Right atrium auricular region (tissue), 2 donors: ENCODE data around the gene OR52A1. TPM values are rescaled to one million over a fixed set of nuclear protein-coding genes. Genes with fewer than 3 reads are reported as not detected.

Experiments used
- DNase-seq: peaks from one replicate; pipeline ENCODE4 v3.0.0-alpha.2; 2019; ENCODE audit warnings: low spot score
- H3K27ac ChIP-seq, 2 donors: fragments of 200-600 bp; sonication (generic); 1 replicate in 1 of 2; 2 replicates in 1 of 2; pipeline ENCODE4 v1.5.1; 2016 to 2019
- H3K27me3 ChIP-seq, 2 donors: fragments of 200-600 bp; sonication (generic); one replicate each; pipeline versions ENCODE4 v1.5.1 to v1.6.0; 2017 to 2019
- H3K36me3 ChIP-seq: fragments of 200-600 bp; sonication (generic); one replicate; pipeline ENCODE4 v1.5.1; 2016
- H3K4me1 ChIP-seq, 2 donors: fragments of 200-600 bp; sonication (generic); one replicate each; pipeline versions ENCODE4 v1.5.1 to v1.6.0; 2017 to 2019
- H3K4me3 ChIP-seq, 2 donors: fragments of 200-600 bp; sonication (generic); 1 replicate in 1 of 2; 2 replicates in 1 of 2; pipeline ENCODE4 v1.5.1; 2017 to 2019; ENCODE audit warnings: mild to moderate bottlenecking in 1 of 2, moderate library complexity in 1 of 2
- H3K9me3 ChIP-seq, 2 donors: fragments of 200-600 bp; sonication (generic); one replicate each; pipeline ENCODE4 v1.5.1; 2019
- total RNA-seq, 2 donors: library from RNA; depleted of rRNA; stranded (reverse); fragments of >200 nt; gene quantifications; one replicate each; pipeline ENCODE4 v1.1.0, GENCODE V29; 2016
- TF ChIP-seq, protein P1 (sequence below), 2 donors: fragments of 200-600 bp; sonication (generic); IDR thresholded peaks; one replicate each; pipeline ENCODE4 v1.5.1; 2019; ENCODE audit warnings: antibody characterized with exemption in 2 of 2

Gene OR52A1
- total RNA-seq, 2 donors from 2014 or later, result not detected

DNA sequence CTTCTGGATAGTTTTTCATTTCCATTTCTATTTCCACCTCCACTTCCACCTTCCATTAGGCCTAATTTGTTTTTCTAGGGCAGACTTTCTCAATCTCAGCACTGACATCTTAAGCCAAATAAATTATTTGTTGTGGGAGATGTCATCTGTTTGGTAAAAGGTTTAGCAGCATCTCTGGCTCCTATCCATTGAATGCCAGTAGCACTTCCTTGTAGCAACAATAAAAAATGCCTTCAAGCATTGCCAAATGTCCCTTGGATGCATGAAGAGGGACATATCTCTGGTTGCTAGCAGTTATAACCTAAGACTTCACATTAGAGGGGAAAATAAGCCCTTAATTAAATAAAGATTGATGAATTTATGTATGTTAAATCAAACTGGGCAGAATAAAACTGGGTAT lies 18.3 kb downstream of the OR52A1 start:
- Histone ChIP-seq H3K9me3 (no peaks in the 10 kb centered on the region), H3K27me3 (no peaks in the 10 kb centered on the region)

DNA sequence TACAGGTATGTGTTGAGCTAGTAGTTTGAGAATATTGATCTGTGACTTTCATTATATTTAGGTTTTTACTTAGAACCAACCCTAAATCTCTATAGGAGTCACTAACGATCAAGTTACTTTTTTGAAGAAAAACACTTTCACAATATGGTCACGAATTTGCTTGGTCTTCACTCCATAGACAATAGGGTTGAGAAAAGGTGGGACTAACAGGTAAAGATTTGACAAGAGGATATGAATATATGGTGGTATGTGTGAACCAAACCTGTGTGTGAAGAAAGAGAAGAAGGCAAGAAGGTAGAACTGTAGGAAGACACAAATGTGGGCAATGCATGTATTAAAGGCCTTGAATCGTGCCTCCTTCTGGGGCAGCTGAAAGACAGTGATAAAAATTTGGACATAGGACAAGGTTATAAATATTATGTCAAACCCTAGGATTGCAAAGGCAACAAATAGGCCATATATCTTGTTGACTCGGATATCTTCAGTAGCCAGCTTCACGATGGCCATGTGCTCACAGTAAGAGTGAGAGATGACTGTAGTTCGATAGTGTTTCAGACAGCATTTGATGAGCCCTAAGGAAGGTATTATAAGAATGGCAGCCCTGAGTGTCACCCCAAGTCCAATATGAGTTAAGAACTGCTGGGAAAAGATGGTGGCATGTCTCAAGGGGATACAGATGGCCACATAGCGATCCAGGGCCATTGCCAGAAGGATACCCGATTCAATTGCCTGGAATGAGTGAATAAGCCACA lies 22.8 kb downstream of the OR52A1 start:
- H3K27me3 ChIP-seq, result no peaks in the 10 kb centered on the region

More for the DNA sequence above, 18.3 kb downstream of the OR52A1 start:
- no peak overlapping the region for H3K27ac ChIP-seq
- no peaks in the 10 kb centered on the region for H3K36me3 ChIP-seq
- H3K4me1 ChIP-seq, result no peaks in the 10 kb centered on the region
- no peak for DNase-seq
- TF ChIP-seq, protein P1, sequence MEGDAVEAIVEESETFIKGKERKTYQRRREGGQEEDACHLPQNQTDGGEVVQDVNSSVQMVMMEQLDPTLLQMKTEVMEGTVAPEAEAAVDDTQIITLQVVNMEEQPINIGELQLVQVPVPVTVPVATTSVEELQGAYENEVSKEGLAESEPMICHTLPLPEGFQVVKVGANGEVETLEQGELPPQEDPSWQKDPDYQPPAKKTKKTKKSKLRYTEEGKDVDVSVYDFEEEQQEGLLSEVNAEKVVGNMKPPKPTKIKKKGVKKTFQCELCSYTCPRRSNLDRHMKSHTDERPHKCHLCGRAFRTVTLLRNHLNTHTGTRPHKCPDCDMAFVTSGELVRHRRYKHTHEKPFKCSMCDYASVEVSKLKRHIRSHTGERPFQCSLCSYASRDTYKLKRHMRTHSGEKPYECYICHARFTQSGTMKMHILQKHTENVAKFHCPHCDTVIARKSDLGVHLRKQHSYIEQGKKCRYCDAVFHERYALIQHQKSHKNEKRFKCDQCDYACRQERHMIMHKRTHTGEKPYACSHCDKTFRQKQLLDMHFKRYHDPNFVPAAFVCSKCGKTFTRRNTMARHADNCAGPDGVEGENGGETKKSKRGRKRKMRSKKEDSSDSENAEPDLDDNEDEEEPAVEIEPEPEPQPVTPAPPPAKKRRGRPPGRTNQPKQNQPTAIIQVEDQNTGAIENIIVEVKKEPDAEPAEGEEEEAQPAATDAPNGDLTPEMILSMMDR (IDR thresholded peaks at IDR 0.05), result no peak
- H3K4me3 ChIP-seq, result no peak overlapping the region

DNA sequence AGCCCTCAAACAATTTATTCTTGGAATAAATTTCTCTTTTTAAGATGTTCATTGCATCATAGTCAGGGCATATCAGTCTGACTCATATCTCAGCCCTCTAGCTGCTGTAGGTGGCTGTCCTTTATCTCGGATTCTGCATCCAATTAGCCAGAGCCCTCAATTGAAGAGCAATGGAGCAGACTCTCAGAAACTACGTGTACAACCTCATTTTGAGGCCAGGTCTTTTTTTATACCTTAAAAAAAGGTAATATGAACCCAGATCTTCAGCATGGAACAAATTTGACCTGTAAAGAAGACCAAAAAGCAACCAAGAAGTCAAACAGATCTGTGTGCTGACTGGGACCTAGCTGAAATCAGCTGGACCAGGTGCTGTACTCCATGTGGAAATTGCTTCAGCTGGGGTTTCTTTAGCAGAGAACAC lies 25.1 kb downstream of the OR52A1 start:
- Histone ChIP-seq H3K9me3 (no peaks in the 10 kb centered on the region), H3K27ac (no peak overlapping the region), H3K36me3 (no peaks in the 10 kb centered on the region), H3K27me3 (no peaks in the 10 kb centered on the region), H3K4me3 (no peak overlapping the region), H3K4me1 (no peaks in the 10 kb centered on the region)
- TF ChIP-seq, protein P1 (IDR thresholded peaks at IDR 0.05), result no peak
- DNase-seq, result no peak

More for the DNA sequence above, 22.8 kb downstream of the OR52A1 start:
- H3K36me3 ChIP-seq, result no peaks in the 10 kb centered on the region
- no peak overlapping the region for H3K27ac ChIP-seq
- no peak overlapping the region for H3K4me3 ChIP-seq
- H3K4me1 ChIP-seq, result no peaks in the 10 kb centered on the region
- no peak for DNase-seq
- TF ChIP-seq, protein P1 (IDR thresholded peaks at IDR 0.05), result no peak
- no peaks in the 10 kb centered on the region for H3K9me3 ChIP-seq

DNA sequence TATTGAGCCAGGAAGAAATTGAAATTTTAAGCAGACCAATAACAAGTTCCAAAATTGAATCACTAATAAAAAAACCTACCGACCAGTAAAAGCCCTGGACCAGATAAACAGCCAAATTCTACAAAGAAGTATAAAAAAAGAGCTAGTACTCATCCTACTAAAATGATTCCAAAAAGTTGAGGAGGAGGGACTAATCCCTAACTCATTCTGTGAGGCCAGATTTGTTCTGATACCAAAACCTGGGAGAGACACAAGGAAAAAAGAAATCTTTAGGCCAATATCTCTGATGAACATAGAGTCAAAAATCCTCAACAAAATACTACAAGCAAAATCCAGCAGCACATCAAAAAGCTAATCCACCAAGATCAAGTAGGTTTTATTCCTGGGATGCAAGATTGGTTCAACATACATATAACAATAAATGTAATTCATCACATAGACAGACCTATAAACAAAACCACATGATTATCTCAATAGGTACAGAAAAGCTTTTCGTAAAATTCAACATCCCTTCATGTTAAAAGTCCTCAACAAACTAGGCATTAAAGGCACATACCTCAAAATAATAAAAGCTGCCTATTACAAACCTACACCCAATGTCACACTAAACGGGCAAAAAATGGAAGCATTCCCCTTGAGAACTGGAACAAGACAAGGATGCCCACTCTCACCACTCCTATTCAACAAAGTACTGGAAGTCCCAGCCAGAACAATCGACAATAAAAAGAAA lies 29.5 kb downstream of the OR52A1 start:
- no peaks in the 10 kb centered on the region for H3K27me3 ChIP-seq
- no peaks in the 10 kb centered on the region for H3K9me3 ChIP-seq
- H3K4me1 ChIP-seq, result no peaks in the 10 kb centered on the region
- TF ChIP-seq, protein P1 (IDR thresholded peaks at IDR 0.05), result no peak
- no peak overlapping the region for H3K27ac ChIP-seq
- H3K4me3 ChIP-seq, result no peak overlapping the region
- DNase-seq, result no peak
- H3K36me3 ChIP-seq, result no peaks in the 10 kb centered on the region

DNA sequence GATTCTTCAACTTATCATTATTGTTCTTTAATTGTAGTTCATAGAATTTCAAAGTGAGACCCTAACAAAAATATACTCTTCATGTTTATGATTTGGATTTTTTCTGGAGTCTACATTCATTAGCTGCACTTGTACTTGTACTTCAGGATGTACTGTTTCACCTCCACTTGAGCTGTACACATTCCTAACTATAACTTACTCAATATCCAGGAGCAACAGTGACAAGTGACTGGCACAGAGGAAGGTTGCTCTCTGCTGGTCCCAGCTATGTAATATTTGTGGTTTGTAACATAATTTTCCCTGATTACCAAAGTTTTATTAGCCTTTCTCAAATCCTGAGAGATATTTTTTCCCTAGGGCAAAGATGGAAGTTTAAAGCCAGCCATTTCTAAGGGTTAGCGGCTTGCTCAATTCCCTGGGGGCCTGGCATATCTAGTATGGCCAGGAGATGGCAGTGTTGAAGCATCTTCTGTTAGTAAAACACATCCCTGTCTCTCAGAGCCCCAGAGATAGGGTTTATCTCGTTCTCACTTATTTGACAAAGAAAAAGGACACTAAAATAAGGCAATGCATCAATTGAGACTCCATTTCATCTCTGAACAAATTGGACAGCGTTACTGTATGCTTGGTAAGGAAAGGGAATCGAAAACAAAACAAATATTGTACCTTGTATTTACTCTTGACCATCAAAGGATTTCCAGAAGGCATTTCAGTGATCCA lies 30.6 kb downstream of the OR52A1 start:
- Histone ChIP-seq H3K4me3 (no peak overlapping the region), H3K27me3 (no peaks in the 10 kb centered on the region), H3K9me3 (no peaks in the 10 kb centered on the region), H3K4me1 (no peaks in the 10 kb centered on the region), H3K27ac (no peak overlapping the region), H3K36me3 (no peaks in the 10 kb centered on the region)
- TF ChIP-seq, protein P1 (IDR thresholded peaks at IDR 0.05), result peak; percentile 51 to 79
- peak; percentile 61 for DNase-seq
